ENCODE data around the gene HRCT1.

- no peak for TF ChIP-seq CTCF (IDR thresholded peaks at IDR 0.05)
- TF ChIP-seq POLR2A (IDR thresholded peaks at IDR 0.05): no peak
- no peak for TF ChIP-seq POLR2AphosphoS5 (IDR thresholded peaks at IDR 0.05)
- no peak for TF ChIP-seq EP300 (IDR thresholded peaks at IDR 0.05)
Observed at GRCh38 chr9:35930989-35931388, 25.0 kb downstream of the HRCT1 start.

Measured in sigmoid colon (tissue), 4 donors.